ENCODE results near the gene VTA1. TPM values are rescaled to one million over a fixed set of nuclear protein-coding genes. Genes with fewer than 3 reads are reported as not detected.

Gene VTA1
- polyA plus RNA-seq, 1 donor from 2014 or later = 60.2 TPM

DNA sequence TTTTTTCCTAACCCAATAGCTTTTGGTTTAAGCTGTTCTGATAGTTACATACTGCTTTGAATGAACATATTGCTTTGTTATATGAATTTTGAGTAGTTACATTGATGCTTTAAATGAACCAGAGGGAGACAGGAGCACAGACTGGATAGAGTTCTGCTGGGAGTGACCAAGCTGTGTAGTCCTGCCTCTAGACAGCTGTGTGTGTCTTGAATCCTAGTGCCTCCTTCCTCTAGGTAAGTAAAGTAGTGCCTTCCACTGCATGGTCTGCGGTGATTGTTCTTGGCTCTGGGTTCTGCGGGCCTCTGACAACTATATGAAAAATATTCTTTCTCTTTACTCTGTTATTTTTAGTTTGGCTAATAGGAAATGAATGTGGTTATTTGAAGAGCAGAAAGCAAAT lies 108.7 kb downstream of the VTA1 start:
- Mint-ChIP-seq H3K27me3 (peaks cover 2% of the 10 kb centered on the region), H3K27ac (no peak overlapping the region), H3K4me3 (no peak overlapping the region), H3K36me3 (no peaks in the 10 kb centered on the region), H3K4me1 (no peaks in the 10 kb centered on the region), H3K9me3 (no peaks in the 10 kb centered on the region)

GRCh38 chr6:142258305-142258704 lies 111.2 kb downstream of the VTA1 start:
- Mint-ChIP-seq H3K36me3 (no peaks in the 10 kb centered on the region), H3K27me3 (peaks cover 4% of the 10 kb centered on the region), H3K27ac (no peak overlapping the region), H3K4me1 (no peaks in the 10 kb centered on the region), H3K4me3 (no peak overlapping the region), H3K9me3 (peaks cover 0 to 8% (median 0%) of the 10 kb centered on the region in 3 donors)

DNA sequence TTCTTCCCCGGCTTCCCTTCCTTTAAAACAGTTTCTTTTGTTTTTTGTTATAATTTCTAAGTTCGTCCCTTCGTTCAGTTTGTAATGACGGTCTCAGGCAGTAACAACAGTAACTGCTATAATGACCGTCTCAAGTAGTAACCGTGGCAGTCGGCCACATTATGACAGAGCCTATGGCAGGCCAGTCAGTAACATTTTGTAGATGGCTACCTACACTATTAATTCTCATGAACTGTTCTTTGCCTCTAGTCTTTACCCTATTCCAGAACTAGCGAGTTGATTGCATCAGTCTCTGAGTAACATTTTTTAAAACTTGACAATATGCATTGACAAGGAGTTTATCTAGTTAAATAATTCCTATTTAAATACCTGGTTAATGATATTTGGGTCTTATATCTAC lies 111.7 kb downstream of the VTA1 start:
- peaks cover 4% of the 10 kb centered on the region for H3K27me3 Mint-ChIP-seq
- no peaks in the 10 kb centered on the region for H3K4me1 Mint-ChIP-seq
- H3K9me3 Mint-ChIP-seq = peaks cover 0 to 8% (median 0%) of the 10 kb centered on the region in 3 donors
- H3K4me3 Mint-ChIP-seq = no peak overlapping the region
- no peaks in the 10 kb centered on the region for H3K36me3 Mint-ChIP-seq
- no peak overlapping the region for H3K27ac Mint-ChIP-seq

GRCh38 chr6:142260748-142261147 lies 113.7 kb downstream of the VTA1 start:
- peaks cover 0 to 8% (median 0%) of the 10 kb centered on the region in 3 donors for H3K9me3 Mint-ChIP-seq
- H3K27me3 Mint-ChIP-seq = peaks cover 4% of the 10 kb centered on the region
- no peaks in the 10 kb centered on the region for H3K4me1 Mint-ChIP-seq
- no peak overlapping the region for H3K27ac Mint-ChIP-seq
- no peaks in the 10 kb centered on the region for H3K36me3 Mint-ChIP-seq
- no peak overlapping the region for H3K4me3 Mint-ChIP-seq

DNA sequence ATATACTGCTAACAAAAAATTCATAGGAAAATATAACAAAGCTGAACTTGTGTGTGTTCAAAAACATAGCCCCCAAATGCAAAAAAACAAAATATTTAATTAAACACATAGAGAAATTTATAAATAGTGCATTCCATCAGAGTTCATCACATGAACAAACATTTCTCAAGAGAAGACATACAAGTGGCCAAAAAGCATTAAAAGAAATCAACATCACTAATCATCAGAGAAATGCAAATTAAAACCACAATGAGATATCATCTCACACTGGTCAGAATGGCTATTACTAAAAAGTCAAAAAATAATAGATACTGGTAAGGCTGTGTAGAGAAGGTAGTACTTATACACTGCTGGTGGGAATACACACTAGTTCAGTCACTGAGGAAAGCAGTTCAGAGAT lies 115.2 kb downstream of the VTA1 start:
- Mint-ChIP-seq H3K27ac (no peak overlapping the region), H3K36me3 (no peaks in the 10 kb centered on the region), H3K9me3 (peaks cover 0 to 8% (median 0%) of the 10 kb centered on the region in 3 donors), H3K4me3 (no peak overlapping the region), H3K27me3 (peaks cover 2% of the 10 kb centered on the region), H3K4me1 (no peaks in the 10 kb centered on the region)

DNA sequence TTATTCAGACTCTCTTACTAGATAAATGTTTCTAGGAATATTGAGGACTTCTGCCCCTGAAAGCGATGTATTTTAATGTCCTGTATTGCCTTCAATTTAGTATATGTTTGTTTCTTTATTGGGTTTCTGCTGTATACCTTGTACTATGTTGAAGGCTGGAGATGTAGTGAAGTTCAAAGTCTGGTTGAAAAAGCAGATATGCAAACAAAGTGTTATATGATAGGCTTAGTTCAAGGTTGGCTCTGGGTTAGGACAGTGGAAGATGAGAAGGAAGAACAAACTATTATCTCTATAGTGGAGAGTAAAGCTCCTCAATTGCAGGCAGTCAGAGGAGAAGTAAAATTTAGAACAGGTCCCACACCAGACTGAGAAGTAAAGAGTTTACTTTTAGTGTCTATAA lies 118.4 kb downstream of the VTA1 start:
- no peaks in the 10 kb centered on the region for H3K4me1 Mint-ChIP-seq
- H3K9me3 Mint-ChIP-seq = peaks cover 0 to 8% (median 0%) of the 10 kb centered on the region in 3 donors
- no peak overlapping the region for H3K27ac Mint-ChIP-seq
- H3K36me3 Mint-ChIP-seq = peaks cover 2% of the 10 kb centered on the region
- H3K27me3 Mint-ChIP-seq = peaks cover 2% of the 10 kb centered on the region
- H3K4me3 Mint-ChIP-seq = no peak overlapping the region

- Mint-ChIP-seq H3K4me3 (no peak overlapping the region), H3K36me3 (peaks cover 2% of the 10 kb centered on the region), H3K9me3 (peaks cover 0 to 8% (median 0%) of the 10 kb centered on the region in 3 donors), H3K4me1 (no peaks in the 10 kb centered on the region), H3K27ac (no peak overlapping the region), H3K27me3 (peaks cover 2% of the 10 kb centered on the region)
These were observed 119.0 kb downstream of the VTA1 start for GRCh38 chr6:142266060-142266459.

GRCh38 chr6:142271476-142271875 lies 124.4 kb downstream of the VTA1 start:
- no peak overlapping the region for H3K4me3 Mint-ChIP-seq
- peaks cover 2% of the 10 kb centered on the region for H3K36me3 Mint-ChIP-seq
- no peak overlapping the region for H3K27ac Mint-ChIP-seq
- H3K27me3 Mint-ChIP-seq = no peaks in the 10 kb centered on the region
- H3K9me3 Mint-ChIP-seq = no peaks in the 10 kb centered on the region
- no peaks in the 10 kb centered on the region for H3K4me1 Mint-ChIP-seq

Other genes starting within 250 kb of the VTA1 start
- not detected for gene GJE1, start 14.3 kb upstream of the VTA1 start, polyA plus RNA-seq
- gene NMBR, start 141 bp upstream of the VTA1 start, polyA plus RNA-seq = not detected
- not detected for gene ADGRG6, start 154.7 kb downstream of the VTA1 start, polyA plus RNA-seq

Measured in IgD-negative memory B cell (primary cell).